ENCODE results near the gene LCN9.

GRCh38 chr9:135663857-135664256, 748 bp downstream of the LCN9 start:
- TF ChIP-seq, protein P1, sequence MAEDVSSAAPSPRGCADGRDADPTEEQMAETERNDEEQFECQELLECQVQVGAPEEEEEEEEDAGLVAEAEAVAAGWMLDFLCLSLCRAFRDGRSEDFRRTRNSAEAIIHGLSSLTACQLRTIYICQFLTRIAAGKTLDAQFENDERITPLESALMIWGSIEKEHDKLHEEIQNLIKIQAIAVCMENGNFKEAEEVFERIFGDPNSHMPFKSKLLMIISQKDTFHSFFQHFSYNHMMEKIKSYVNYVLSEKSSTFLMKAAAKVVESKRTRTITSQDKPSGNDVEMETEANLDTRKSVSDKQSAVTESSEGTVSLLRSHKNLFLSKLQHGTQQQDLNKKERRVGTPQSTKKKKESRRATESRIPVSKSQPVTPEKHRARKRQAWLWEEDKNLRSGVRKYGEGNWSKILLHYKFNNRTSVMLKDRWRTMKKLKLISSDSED (CRISPR knock-in tag; IDR thresholded peaks at IDR 0.05) = no peak
- TF ChIP-seq, protein P2, sequence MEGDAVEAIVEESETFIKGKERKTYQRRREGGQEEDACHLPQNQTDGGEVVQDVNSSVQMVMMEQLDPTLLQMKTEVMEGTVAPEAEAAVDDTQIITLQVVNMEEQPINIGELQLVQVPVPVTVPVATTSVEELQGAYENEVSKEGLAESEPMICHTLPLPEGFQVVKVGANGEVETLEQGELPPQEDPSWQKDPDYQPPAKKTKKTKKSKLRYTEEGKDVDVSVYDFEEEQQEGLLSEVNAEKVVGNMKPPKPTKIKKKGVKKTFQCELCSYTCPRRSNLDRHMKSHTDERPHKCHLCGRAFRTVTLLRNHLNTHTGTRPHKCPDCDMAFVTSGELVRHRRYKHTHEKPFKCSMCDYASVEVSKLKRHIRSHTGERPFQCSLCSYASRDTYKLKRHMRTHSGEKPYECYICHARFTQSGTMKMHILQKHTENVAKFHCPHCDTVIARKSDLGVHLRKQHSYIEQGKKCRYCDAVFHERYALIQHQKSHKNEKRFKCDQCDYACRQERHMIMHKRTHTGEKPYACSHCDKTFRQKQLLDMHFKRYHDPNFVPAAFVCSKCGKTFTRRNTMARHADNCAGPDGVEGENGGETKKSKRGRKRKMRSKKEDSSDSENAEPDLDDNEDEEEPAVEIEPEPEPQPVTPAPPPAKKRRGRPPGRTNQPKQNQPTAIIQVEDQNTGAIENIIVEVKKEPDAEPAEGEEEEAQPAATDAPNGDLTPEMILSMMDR (CRISPR knock-in tag; IDR thresholded peaks at IDR 0.05) = no peak
- TF ChIP-seq HOXD1 (CRISPR knock-in tag; IDR thresholded peaks at IDR 0.05) (no peak), MAZ (IDR thresholded peaks at IDR 0.05; ENCODE audit: borderline replicate concordance, low read depth, low read length) (no peak), MAZ (CRISPR knock-in tag; IDR thresholded peaks at IDR 0.05; ENCODE audit: low read depth) (no peak), HBP1 (CRISPR knock-in tag; IDR thresholded peaks at IDR 0.05; ENCODE audit: low read depth) (no peak), SAP130 (CRISPR knock-in tag; IDR thresholded peaks at IDR 0.05; ENCODE audit: low read depth) (no peak), SMARCE1 (IDR thresholded peaks at IDR 0.05; ENCODE audit: borderline replicate concordance) (no peak)
